DND-41 (cell line): Measurements from ENCODE around the gene ALG1.

ENCODE experiments used
- CTCF ChIP-seq: IDR thresholded peaks from 2 replicates; pipeline ENCODE4 v1.5.1; 2012; ENCODE audit warnings: borderline replicate concordance, low read length, moderate library complexity, mild to moderate bottlenecking; ENCODE audit not compliant: poor library complexity, severe bottlenecking; ENCODE audit errors: extremely low read depth
- EZH2 ChIP-seq: IDR thresholded peaks from 3 replicates; pipeline ENCODE4 v1.6.1; 2012; ENCODE audit warnings: borderline replicate concordance, low read depth, mild to moderate bottlenecking, moderate library complexity, low read length, inconsistent platforms; ENCODE audit not compliant: severe bottlenecking

- TF ChIP-seq CTCF, result no peak
- TF ChIP-seq EZH2, result no peak
Measured at GRCh38 chr16:5065326-5065725, 6.3 kb upstream of the ALG1 start.
